ENCODE results near the gene IQGAP2. TPM values are rescaled to one million over a fixed set of nuclear protein-coding genes. Genes with fewer than 3 reads are reported as not detected.
A peak's percentile ranks its signal among the peaks of the same experiment; 100 is the strongest.

The IQGAP2 gene
- total and polyA plus RNA-seq, 2 of the 8 experiments (the other 6 are each of a cell fraction or from before 2014, with no cell fraction given): 19.7 to 66.0 TPM

DNA sequence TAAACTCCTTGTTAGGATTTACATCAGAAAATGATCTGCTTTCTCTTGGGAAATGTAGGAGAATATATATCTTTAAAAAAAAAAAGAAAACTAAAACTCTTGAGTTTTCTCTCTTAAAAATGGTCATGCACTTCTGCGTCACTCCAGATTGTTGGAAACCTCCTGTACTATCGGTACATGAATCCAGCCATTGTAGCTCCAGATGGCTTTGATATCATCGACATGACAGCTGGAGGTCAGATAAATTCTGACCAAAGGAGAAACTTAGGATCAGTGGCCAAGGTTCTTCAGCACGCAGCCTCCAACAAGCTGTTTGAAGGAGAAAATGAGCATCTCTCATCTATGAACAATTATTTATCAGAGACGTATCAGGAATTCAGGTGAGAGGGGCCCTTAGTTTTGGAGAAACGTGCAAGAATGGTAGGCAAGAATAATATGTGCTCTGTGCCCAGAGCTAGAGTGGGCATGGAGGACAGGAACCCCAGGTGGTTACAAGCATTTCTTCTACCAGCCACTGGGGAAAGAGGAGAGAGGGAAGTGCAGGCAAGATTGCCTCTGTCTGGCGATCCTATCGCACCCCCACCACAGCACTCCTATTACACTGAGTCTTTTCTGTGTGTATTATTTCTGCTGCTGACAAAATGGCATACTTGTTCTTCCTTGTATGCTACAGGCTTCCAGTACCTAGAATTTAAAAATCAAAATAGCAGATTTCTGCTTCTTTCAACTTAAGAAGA lies 271.4 kb downstream of the IQGAP2 start:
- H3K79me2 ChIP-seq (ENCODE audit: control insufficient read depth in 1 of 2, insufficient read depth in 2 of 2, low read length in 2 of 2): no peaks in the 10 kb centered on the region
- WGBS, 2 experiments (ENCODE audit: extremely low coverage in 1 of 2, insufficient coverage in 1 of 2, insufficient read length in 1 of 2, insufficient replicate concordance in 2 of 2, low coverage in 1 of 2, low lambda C conversion rate in 2 of 2, missing lambda C conversion rate in 1 of 2): 90% methylated on average over 8 of the region's 8 CpGs; no CpG with 5 or more reads in 1 of the 2 experiments
- CTCF ChIA-PET (ENCODE audit: partially characterized antibody): interaction anchor here (0.8 to 1.7 kb wide), 5 partner anchors 12 to 789 kb away, joined by 3 to 5 read pairs (median 3); no protein-coding TSS in a partner anchor

More for the DNA sequence above, 271.4 kb downstream of the IQGAP2 start:
- Histone ChIP-seq H2AFZ (ENCODE audit: low read length) (no peak overlapping the region), H2AK5ac (ENCODE audit: low read depth, low read length) (no peak overlapping the region), H3K79me1 (ENCODE audit: low read depth, low read length) (no peaks in the 10 kb centered on the region), H4K91ac (replicated peaks; ENCODE audit: insufficient read length, low read length) (no peak overlapping the region), H3K14ac (ENCODE audit: insufficient read length) (no peak overlapping the region), H3K9ac (replicated peaks in 1 of 4; ENCODE audit: extremely low read depth in 1 of 4, low read depth in 3 of 4, low read length in 3 of 4) (no peak overlapping the region), H4K8ac (ENCODE audit: extremely low read depth, insufficient read depth, low read length) (no peak overlapping the region), H3K4me3 (ENCODE audit: extremely low read depth in 1 of 4, insufficient read depth in 2 of 4, low read depth in 3 of 4, low read length in 4 of 4) (no peak overlapping the region), H4K20me1 (replicated peaks in 1 of 2; ENCODE audit: control insufficient read depth in 1 of 2, insufficient read depth in 2 of 2, low read length in 2 of 2) (peaks cover 0 to 2% of the 10 kb centered on the region in 2 experiments), H3K23ac (ENCODE audit: insufficient read length) (no peak overlapping the region), H3K18ac (ENCODE audit: extremely low read depth, low read length) (no peak overlapping the region), H3K4me2 (ENCODE audit: insufficient read depth in 1 of 2, low read depth in 2 of 2, low read length in 2 of 2) (no peak overlapping the region), H2BK120ac (replicated peaks; ENCODE audit: low read depth, low read length) (no peak overlapping the region), H3K27me3 (replicated peaks in 1 of 4; ENCODE audit: control insufficient read depth in 3 of 4, extremely low read depth in 1 of 4, insufficient read depth in 3 of 4, low read length in 3 of 4) (no peaks in the 10 kb centered on the region), H3K27ac (ENCODE audit: low read depth, low read length) (no peak overlapping the region), H3K23me2 (ENCODE audit: low read depth, low read length) (no peaks in the 10 kb centered on the region), H4K5ac (ENCODE audit: insufficient read length, low read depth, low read length) (no peak overlapping the region), H3K56ac (replicated peaks; ENCODE audit: insufficient read length, low read depth, low read length) (no peak overlapping the region), H3K4ac (replicated peaks; ENCODE audit: insufficient read length, low read depth, low read length) (no peak overlapping the region), H2BK5ac (ENCODE audit: low read depth, low read length) (no peak overlapping the region), H2BK12ac (ENCODE audit: low read depth, low read length) (no peak overlapping the region), H3K9me3 (ENCODE audit: insufficient read depth in 2 of 2, low read depth in 1 of 2, low read length in 1 of 2) (no peaks in the 10 kb centered on the region), H2BK15ac (ENCODE audit: low read length) (no peak overlapping the region), H3K36me3 (ENCODE audit: control insufficient read depth in 2 of 4, insufficient read depth in 4 of 4, low read length in 3 of 4) (peaks cover 0 to 7% (median under 1%) of the 10 kb centered on the region in 4 experiments; a peak in 3 of 8 replicates), H3K4me1 (replicated peaks in 1 of 4; ENCODE audit: control insufficient read depth in 3 of 4, insufficient read depth in 4 of 4, low read length in 3 of 4) (no peaks in the 10 kb centered on the region), H2BK20ac (ENCODE audit: low read length) (no peak overlapping the region)
- 0 out of 4 replicates have a peak, but pooled peaks of 1 of the 2 experiments have one; percentile 8 for TF ChIP-seq RAD21 (IDR thresholded peaks at IDR 0.05 in 1 of 2, conservative IDR thresholded peaks at IDR 0.05 in 1 of 2; ENCODE audit: low read depth in 2 of 2, low read length in 2 of 2)
- TF ChIP-seq SIRT6 (IDR thresholded peaks at IDR 0.05; ENCODE audit: low read length): no peak
- TF ChIP-seq, protein P1, sequence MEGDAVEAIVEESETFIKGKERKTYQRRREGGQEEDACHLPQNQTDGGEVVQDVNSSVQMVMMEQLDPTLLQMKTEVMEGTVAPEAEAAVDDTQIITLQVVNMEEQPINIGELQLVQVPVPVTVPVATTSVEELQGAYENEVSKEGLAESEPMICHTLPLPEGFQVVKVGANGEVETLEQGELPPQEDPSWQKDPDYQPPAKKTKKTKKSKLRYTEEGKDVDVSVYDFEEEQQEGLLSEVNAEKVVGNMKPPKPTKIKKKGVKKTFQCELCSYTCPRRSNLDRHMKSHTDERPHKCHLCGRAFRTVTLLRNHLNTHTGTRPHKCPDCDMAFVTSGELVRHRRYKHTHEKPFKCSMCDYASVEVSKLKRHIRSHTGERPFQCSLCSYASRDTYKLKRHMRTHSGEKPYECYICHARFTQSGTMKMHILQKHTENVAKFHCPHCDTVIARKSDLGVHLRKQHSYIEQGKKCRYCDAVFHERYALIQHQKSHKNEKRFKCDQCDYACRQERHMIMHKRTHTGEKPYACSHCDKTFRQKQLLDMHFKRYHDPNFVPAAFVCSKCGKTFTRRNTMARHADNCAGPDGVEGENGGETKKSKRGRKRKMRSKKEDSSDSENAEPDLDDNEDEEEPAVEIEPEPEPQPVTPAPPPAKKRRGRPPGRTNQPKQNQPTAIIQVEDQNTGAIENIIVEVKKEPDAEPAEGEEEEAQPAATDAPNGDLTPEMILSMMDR (IDR thresholded peaks at IDR 0.05; ENCODE audit: control extremely low read depth in 1 of 3, insufficient read depth in 1 of 3, low read depth in 1 of 3, low read length in 3 of 3): peak in 1 of 3 experiments; percentile 4; a peak in 1 of 4 replicates
- TF ChIP-seq GTF2F1 (IDR thresholded peaks at IDR 0.05; ENCODE audit: borderline replicate concordance, low read depth, low read length): no peak
- FAIRE-seq: no peak
- no peak for DNase-seq (ENCODE audit: low read depth in 1 of 2, low spot score in 2 of 2)
- POLR2A ChIA-PET (ENCODE audit: partially characterized antibody): no interaction called here

Data from H1 (cell line).